ENCODE data around the gene VIPAS39.
"Not testable (repeated sequence)": the region's sequence is repeated elsewhere in the genome, so short reads cannot be mapped to it uniquely, and the experiment has no call there.

Gene VIPAS39

GRCh38 chr14:77470224-77470870 is 12.9 kb upstream of the VIPAS39 start:
- DNase-seq (ENCODE audit: low spot score): no peak

DNA sequence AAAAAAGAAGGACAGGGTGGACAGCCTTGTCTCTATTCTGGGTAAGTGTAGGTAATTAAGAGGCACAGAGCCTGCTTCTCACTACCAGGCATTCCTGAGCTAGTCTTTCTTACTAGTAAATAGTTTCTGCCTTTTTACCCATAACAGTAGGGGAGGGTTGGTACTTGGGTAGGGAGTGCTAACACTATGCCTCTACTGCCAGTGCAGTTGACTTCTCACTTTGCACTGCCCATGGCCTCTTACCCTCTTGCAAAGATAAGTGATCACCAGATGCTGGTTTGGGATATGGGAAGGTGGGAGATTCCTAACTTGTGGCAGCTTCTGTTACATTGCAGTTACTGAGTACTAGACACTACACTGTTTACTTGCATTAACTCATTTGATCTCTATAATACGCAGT is 12.1 kb upstream of the VIPAS39 start:
- DNase-seq (ENCODE audit: low spot score): no peak

DNA sequence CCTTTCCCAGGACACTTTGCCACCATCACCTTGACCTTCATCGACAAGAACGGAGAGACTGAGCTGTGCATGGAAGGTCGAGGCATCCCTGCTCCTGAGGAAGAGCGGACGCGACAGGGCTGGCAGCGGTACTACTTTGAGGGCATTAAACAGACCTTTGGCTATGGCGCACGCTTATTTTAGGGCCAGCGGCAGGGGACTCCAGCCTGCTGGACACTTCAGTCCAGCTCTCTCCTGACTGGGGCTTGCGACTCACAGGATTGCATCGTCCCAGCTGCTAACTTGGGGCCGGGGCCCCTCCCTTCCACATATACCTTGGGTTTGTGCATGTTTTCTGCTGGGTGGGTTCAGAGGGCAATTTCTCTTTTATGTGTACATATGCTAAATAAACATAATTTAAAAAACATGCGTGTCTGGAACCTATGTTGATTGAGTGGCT is 11.7 kb upstream of the VIPAS39 start:
- DNase-seq (ENCODE audit: low spot score): no peak

DNA sequence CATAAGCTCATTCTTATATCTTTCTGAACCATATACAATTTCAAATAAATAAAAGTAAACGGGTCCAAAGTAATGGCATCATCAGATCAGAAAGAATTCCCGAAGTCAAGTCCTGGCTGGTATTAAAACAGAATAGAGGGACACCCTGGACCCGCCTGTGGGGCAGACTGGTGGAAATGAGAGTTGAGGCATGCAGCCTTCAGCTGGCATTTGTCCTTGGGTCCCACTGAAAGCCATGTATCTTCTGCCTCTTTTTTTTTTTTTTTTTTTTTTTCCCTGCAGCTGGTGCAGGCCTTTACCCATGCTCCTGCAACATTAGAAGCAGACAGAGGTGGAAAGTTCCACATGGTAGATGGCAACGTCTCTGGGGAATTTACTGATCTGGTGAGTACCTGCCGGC is 10.4 kb upstream of the VIPAS39 start:
- DNase-seq (ENCODE audit: low spot score): no peak

- DNase-seq (ENCODE audit: low spot score): peak; percentile 72
Observed at GRCh38 chr14:77459072-77459723, 1.8 kb upstream of the VIPAS39 start.

DNA sequence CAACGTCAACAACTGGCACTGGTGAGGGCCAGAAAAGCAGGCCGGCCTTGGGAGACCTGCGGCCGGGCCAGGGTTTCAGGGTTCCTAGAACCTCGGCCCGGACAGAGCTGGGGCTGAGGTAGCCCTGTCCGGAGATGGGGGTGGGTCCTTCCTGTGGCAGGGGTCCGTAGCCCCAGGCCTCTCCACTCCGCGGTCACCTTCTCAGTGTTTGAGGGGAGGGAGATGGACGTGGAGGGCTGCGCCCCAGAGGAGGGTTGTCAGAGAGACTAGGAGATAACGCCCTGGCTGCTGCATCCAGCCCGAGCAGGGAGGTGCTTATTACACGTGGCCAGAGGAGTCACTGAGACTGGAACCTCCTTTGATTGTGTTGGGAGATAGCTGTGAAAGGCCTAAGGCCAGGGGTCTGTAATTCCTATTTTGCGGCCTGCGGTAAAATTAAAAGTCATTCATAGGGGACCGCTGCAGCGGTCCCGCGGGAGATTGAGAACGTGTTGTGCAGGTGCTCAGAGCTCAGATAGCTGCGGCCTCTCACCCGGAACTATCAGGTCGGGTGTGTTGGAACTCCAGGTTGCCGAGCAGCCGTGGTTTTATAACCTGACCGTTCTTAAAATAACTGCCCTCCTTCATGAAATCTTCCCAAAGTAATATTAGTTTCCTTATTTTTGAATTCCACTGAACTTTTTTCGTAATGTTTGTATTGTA is 999 bp upstream of the VIPAS39 start:
- peak; percentile 55 for DNase-seq (ENCODE audit: low spot score)

DNA sequence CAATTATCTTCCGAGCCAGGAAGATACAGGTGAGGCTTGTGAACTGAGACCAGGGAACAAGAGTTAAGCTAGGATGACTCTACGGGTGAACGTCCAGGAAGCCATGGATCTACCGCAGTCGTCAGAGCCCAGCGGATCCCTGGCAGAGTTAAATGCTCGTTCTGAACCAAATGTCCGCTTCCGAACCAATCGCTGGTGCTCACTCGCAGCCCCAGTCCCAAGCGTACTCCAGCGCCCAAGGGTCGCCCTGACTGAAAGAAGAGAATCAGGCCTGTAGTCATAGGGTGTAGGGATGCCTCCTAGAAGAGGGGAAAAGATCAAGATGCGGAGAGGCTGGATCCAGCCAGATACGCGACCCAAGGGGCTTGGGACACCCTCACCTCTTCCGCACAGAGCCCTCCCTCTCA is 283 bp downstream of the VIPAS39 start:
- no peak for DNase-seq (ENCODE audit: low spot score)

DNA sequence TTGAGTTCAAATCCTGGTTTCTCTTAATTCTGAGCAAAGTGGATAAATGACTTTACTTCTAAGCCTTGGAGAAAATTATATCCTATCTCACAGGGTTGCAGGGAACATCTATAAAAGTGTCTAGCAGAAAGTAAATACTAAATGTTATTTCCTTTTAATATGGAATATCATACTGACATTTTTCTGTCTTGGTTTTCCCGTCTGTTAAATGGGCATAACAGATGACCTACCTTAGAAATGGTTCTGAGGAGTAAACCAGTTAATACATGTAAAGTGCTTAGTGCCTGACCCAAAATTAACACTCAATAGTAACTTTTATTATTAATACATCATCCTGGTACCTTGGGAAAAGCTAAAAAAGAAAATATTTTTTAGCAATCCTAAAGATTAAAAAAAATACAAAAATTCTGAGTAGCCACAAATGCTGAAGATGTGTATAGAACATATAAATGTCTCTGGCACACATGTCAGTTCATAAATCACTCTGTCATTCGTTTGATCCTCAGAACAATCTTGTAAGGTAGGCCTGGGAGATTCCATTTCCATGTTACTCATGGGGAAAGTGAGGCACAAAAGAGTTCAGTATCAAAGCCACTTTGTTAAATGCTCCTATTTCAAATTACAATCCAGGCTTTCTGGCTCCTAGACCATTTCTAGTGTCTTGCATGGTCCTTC is 1.3 kb downstream of the VIPAS39 start:
- no peak for DNase-seq (ENCODE audit: low spot score)

GRCh38 chr14:77442196-77442595 is 15.2 kb downstream of the VIPAS39 start:
- no peak for DNase-seq (ENCODE audit: low spot score)

- no peak for DNase-seq (ENCODE audit: low spot score)
Observed at GRCh38 chr14:77439861-77440260, 17.5 kb downstream of the VIPAS39 start.

DNA sequence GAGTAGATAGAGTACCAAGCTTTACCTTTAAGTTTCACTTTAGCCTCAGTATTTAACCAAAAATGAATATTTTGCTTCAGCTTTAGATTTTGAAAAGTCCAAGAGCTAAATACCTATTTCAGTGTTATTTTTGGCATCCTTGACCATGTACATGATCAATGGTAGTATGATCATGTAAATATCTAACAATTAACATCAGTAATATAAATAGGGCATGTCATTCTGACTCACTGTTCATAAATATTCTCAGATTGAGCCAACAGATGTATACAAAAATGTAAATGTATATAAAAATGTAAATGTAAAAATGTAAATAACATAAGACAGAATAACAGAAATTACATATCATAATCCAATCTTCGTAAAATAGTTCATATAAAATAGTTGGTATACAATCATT is 18.8 kb downstream of the VIPAS39 start:
- no peak for DNase-seq (ENCODE audit: low spot score)

DNA sequence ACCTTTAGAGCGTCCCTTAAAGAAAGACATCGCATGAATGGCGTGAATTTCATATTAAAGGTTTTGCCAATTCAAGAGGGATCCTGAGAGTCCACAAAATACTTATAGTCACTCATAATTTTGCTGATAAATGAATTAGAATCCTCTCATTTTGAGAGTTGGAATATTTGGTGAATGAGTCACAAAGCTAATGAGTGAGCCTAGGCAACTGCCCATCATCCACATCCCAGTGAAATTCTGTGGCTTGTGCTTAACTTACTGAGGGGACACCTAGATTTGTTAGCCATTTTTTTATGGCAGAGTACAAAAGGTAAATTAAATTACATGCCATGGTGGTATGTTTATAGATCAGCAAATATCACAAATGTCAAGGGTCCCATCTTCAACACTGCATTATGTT is 21.4 kb downstream of the VIPAS39 start:
- no peak for DNase-seq (ENCODE audit: low spot score)

DNA sequence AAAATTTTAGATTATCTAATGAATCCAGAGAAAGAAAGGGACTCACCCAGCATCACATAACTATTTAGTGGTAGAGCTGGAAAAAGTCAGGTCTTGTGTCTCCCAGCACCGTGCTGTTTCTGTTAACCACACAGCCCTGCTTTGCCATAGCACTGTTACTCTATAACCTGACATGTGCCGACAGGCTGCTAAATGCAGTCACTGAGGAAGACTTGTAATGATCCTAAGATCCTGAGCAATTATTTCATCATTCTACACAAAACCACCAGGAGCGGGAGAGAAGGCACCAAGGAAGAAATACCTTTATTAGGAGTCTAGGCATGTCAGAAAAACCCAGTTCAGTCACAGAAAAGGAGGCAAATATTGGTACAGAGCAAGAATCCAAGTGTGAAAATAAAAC is 31.0 kb downstream of the VIPAS39 start:
- no peak for DNase-seq (ENCODE audit: low spot score)

GRCh38 chr14:77424862-77425261 is 32.5 kb downstream of the VIPAS39 start:
- DNase-seq (ENCODE audit: low spot score): no peak

DNA sequence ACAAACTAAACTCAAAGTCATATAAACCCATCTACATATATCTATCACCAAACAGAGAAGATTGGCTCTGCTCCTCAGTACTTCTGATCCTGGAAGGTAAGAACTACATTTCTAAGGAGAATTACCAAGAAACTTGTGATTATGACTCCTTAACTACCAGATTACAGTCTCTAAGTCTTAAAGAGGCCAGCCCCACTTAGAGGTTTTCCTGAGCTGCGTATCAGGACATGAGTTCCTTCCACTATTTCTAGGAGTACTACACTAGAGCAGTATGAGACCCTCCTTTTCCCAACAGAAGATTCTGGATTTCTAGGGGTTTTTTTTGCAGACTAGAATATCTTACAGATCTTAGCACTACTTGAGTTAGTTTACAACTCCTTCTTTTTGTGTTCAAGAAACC is 34.0 kb downstream of the VIPAS39 start, which contains the start of gene NOXRED1:
Gene NOXRED1 (minus strand): TSS at position 101 of the 400 bp plus-strand sequence. CDS start 634 bp downstream, outside the sequence.
- no peak for DNase-seq (ENCODE audit: low spot score)

GRCh38 chr14:77421201-77421600 is 36.2 kb downstream of the VIPAS39 start:
- peak; percentile 29 for DNase-seq (ENCODE audit: low spot score)

DNA sequence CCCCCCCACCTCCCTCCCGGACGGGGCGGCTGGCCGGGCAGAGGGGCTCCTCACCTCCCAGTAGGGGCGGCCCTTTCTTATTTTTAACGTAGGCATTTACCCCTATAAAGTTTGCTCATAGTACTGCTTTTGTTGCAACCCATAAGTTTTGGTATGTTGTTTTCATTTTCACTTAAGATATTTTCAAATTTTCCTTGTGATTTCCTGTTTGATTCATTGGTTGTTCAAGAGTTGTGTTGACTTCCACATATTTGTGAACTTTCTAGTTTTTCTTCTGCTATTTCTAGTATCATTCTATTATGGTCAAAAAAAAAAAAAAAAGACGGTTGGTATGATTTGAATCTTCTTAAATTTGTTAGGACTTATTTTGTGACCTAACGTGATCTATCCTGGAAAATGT is 40.6 kb downstream of the VIPAS39 start:
- no peak for DNase-seq (ENCODE audit: low spot score)

DNA sequence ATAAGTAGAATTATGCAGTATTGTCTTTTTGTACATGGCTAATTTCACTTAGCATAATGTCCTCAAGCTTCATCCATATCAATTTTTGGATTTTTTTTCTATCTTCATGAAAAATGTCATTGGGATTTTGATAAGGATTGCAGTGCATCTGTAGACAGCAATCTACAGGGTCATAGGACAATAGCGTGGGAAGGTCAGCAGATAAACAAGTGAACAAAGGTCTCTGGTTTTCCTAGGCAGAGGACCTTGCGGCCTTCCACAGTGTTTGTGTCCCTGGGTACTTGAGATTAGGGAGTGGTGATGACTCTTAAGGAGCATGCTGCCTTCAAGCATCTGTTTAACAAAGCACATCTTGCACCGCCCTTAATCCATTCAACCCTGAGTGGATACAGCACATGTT is 41.3 kb downstream of the VIPAS39 start:
- not testable (repeated sequence) for DNase-seq (ENCODE audit: low spot score)

DNA sequence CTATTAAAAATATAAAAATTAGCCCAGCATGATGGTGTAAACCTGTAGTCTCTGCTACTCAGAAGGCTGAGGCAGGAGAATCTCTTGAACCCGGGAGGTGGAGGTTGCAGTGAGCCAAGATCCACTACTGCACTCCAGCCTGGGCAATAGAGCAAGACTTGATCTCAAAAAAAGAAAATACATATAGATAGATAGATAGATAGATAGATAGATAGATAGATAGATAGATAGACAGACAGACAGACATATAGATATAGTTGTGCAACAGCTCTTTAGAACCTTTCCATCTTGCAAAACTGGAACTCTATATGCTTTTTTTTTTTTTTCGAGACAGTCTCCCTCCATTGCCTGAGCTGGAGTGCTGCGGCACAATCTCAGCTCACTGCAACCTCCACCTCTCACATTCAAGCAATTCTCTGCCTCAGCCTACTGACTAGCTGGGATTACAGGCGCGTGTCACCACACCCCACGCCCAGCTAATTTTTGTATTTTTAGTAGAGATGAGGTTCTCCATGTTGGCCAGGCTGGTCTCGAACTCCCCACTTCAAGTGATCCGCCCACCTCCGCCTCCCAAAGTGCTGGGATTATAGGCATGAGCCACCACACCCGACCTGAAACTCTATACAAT is 41.9 kb downstream of the VIPAS39 start:
- DNase-seq (ENCODE audit: low spot score): not testable (repeated sequence)

GRCh38 chr14:77409131-77409533 is 48.3 kb downstream of the VIPAS39 start:
- DNase-seq (ENCODE audit: low spot score): no peak

GRCh38 chr14:77407158-77407557 is 50.2 kb downstream of the VIPAS39 start:
- DNase-seq (ENCODE audit: low spot score): no peak

DNA sequence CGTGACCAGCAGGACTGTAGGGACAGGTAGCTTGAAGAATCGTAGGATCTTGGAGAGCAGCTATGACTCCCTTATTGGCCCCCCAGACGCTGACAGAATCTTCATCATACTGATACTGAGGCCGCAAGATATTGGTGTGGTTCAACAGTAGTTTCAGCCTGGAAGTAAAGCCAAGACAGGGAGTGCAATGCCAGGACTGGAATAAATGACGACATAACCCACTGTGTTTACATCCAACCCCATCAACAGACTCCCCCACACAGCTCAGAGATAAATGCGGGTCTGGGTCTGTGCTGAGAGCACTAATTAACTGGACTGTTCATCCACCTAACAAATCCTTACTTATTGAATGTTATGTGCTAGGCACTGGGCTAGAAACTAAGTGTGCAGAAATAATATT is 50.7 kb downstream of the VIPAS39 start:
- DNase-seq (ENCODE audit: low spot score): no peak
